A673 (cell line): ENCODE results near the gene NOS1AP. TPM values are rescaled to one million over a fixed set of nuclear protein-coding genes. Genes with fewer than 3 reads are reported as not detected.

Source experiments
- BruUV-seq: library from RNA; stranded (reverse); fragments of 400-500 nt; replicated peaks from 2 replicates; lab custom pipeline; 2021; lab: Mats Ljungman, UMichigan
- CTCF ChIA-PET: fragments of 300-600 bp; sonication (Branson Sonifier 250); formaldehyde crosslinking; loops from one replicate; lab custom pipeline; 2022; ENCODE audit warnings: antibody characterized with exemption; lab: Charles Lee
- POLR2A ChIA-PET: fragments of 300-600 bp; sonication (Branson Sonifier 250); formaldehyde crosslinking; loops from one replicate; lab custom pipeline; 2022; ENCODE audit warnings: antibody characterized with exemption; ENCODE audit not compliant: low non-redundant PET; lab: Charles Lee
- DNase-seq: peaks from one replicate; pipeline ENCODE4 v3.0.0-alpha.2; 2015; ENCODE audit warnings: low spot score
- H3K27ac ChIP-seq: fragments of 200-600 bp; sonication (generic); 2 replicates; pipeline ENCODE4 v1.5.1; 2016; ENCODE audit warnings: mixed run types, low read depth, mild to moderate bottlenecking, mixed read lengths, antibody characterized with exemption, low read length; ENCODE audit not compliant: poor library complexity, severe bottlenecking
- H3K27me3 ChIP-seq: fragments of 200-600 bp; sonication (generic); replicated peaks from 2 replicates; pipeline ENCODE4 v1.6.1; 2017; ENCODE audit warnings: mixed run types, low read depth, mild to moderate bottlenecking, mixed read lengths, antibody characterized with exemption, low read length; ENCODE audit not compliant: insufficient read depth, poor library complexity
- H3K36me3 ChIP-seq: fragments of 200-600 bp; sonication (generic); 2 replicates; pipeline ENCODE4 v1.6.1; 2016; ENCODE audit warnings: mixed run types, mild to moderate bottlenecking, mixed read lengths, antibody characterized with exemption, low read length; ENCODE audit not compliant: insufficient read depth, poor library complexity, severe bottlenecking
- H3K4me1 ChIP-seq: fragments of 200-600 bp; sonication (generic); 2 replicates; pipeline ENCODE4 v1.6.1; 2017; ENCODE audit warnings: mixed run types, mild to moderate bottlenecking, mixed read lengths, antibody characterized with exemption, low read length; ENCODE audit not compliant: insufficient read depth, poor library complexity, severe bottlenecking
- H3K4me3 ChIP-seq: fragments of 200-600 bp; sonication (generic); 2 replicates; pipeline ENCODE4 v1.5.1; 2016; ENCODE audit warnings: low read depth, mixed run types, mild to moderate bottlenecking, mixed read lengths, low read length; ENCODE audit not compliant: poor library complexity, severe bottlenecking
- H3K9me3 ChIP-seq: fragments of 200-600 bp; sonication (generic); 2 replicates; pipeline ENCODE4 v1.6.1; 2016; ENCODE audit warnings: mixed run types, low read depth, mild to moderate bottlenecking, mixed read lengths, antibody characterized with exemption, low read length; ENCODE audit not compliant: poor library complexity, severe bottlenecking
- CTCF ChIP-seq: fragments of 300-800, 200-600 bp; sonication (generic); conservative IDR thresholded peaks from 2 replicates; pipeline ENCODE4 v1.5.1; 2017; ENCODE audit warnings: low read depth, mild to moderate bottlenecking, antibody characterized with exemption, low read length, moderate library complexity, mixed read lengths
- EZH2 ChIP-seq: fragments of 200-600 bp; sonication (generic); IDR thresholded peaks from 2 replicates; pipeline ENCODE4 v1.6.1; 2017; ENCODE audit warnings: borderline replicate concordance, low read depth, mild to moderate bottlenecking, mixed read lengths, antibody characterized with exemption, low read length; ENCODE audit not compliant: poor library complexity, severe bottlenecking
- intact Hi-C: fragments of 100-400 bp; cut with micrococcal nuclease; formaldehyde crosslinking; loops from one replicate; pipeline ENCODE4 v1.10.0; 2022; ENCODE audit not compliant: unreplicated experiment
- total RNA-seq: library from RNA; stranded (reverse); gene quantifications from 2 replicates; pipeline ENCODE4 v1.2.3, GENCODE V29; 2021

Gene NOS1AP
- total RNA-seq, 1 experiment from 2014 or later, result 28.0 TPM

GRCh38 chr1:162374406-162374805 lies 304.9 kb downstream of the NOS1AP start:
- intact Hi-C loops, result no loop called here
- Histone ChIP-seq H3K9me3 (no peaks in the 10 kb centered on the region), H3K36me3 (no peaks in the 10 kb centered on the region), H3K4me1 (no peaks in the 10 kb centered on the region), H3K27me3 (no peaks in the 10 kb centered on the region), H3K27ac (no peak overlapping the region), H3K4me3 (no peak overlapping the region)
- POLR2A ChIA-PET, result no interaction called here
- CTCF ChIA-PET, result no interaction called here
- DNase-seq, result no peak
- TF ChIP-seq EZH2 (no peak), CTCF (no peak)
- no TSS peak for BruUV-seq

DNA sequence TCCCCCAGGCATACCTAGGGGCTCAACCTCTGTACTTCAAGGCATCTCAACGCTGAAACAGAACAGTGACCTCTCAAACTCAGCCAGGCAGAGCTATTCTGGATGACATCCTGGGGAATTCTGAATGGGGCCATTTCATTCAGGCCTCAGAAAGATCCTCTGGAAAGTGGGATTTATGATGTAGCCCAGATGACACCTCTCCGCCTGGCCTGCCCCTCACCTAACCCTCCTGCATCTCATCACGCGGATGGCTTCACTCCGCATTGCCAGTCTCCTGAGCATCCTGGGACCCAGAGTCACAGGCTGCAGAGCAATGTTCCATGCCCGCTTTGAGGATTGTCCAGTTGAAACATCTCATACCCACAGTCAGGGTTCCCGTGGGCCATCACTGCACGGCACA lies 306.0 kb downstream of the NOS1AP start:
- Histone ChIP-seq H3K4me1 (no peaks in the 10 kb centered on the region), H3K9me3 (no peaks in the 10 kb centered on the region), H3K4me3 (no peak overlapping the region), H3K36me3 (no peaks in the 10 kb centered on the region), H3K27me3 (no peaks in the 10 kb centered on the region), H3K27ac (no peak overlapping the region)
- POLR2A ChIA-PET, result no interaction called here
- CTCF ChIA-PET, result no interaction called here
- DNase-seq, result no peak
- TF ChIP-seq EZH2 (no peak), CTCF (no peak)
- BruUV-seq, result no TSS peak
- intact Hi-C loops, result no loop called here

DNA sequence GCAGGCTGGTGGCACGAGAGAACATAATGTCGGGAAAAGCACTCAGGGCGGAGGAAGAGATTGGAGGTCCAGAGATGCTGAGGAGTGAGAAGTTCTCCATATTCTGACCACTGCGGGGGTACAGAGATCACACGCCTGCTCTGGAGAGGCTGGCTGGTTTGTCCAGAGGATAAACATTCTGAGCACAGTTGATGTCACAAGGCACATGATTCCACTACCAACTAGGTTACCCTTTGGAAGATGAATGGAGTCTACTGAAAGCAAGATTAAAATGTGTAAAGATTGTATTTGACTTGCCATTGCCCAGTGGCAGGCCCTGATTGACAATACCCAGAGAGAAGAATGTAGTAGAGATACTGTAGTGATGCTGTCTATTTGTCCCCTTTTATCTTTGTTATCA lies 307.2 kb downstream of the NOS1AP start, which contains the start of gene SPATA46:
TSS of gene SPATA46 (minus strand) at position 164 of the 400 bp plus-strand sequence. CDS start at position 100, 64 bp downstream.
- POLR2A ChIA-PET, result interaction anchor here (0.7 kb wide), 1 partner anchor 13 kb away, joined by 5 read pairs; no protein-coding TSS in a partner anchor

More for the DNA sequence above, 307.2 kb downstream of the NOS1AP start, which contains the start of gene SPATA46:
- H3K4me1 ChIP-seq, result no peaks in the 10 kb centered on the region
- no peak for TF ChIP-seq EZH2
- no peak for TF ChIP-seq CTCF
- H3K36me3 ChIP-seq, result no peaks in the 10 kb centered on the region
- CTCF ChIA-PET, result no interaction called here
- BruUV-seq, result no TSS peak
- DNase-seq, result no peak
- no peak within 1 kb of the TSS for H3K27ac ChIP-seq
- H3K27me3 ChIP-seq, result no peaks in the 10 kb centered on the region
- H3K4me3 ChIP-seq, result no peak within 1 kb of the TSS
- H3K9me3 ChIP-seq, result no peaks in the 10 kb centered on the region
- intact Hi-C loops, result no loop called here
